Measurements from ENCODE around the gene FLNB. TPM values are rescaled to one million over a fixed set of nuclear protein-coding genes. Genes with fewer than 3 reads are reported as not detected.

The FLNB gene
- polyA plus RNA-seq, 1 of the 3 experiments (the other 2 are of a cell fraction) = 127 TPM

DNA sequence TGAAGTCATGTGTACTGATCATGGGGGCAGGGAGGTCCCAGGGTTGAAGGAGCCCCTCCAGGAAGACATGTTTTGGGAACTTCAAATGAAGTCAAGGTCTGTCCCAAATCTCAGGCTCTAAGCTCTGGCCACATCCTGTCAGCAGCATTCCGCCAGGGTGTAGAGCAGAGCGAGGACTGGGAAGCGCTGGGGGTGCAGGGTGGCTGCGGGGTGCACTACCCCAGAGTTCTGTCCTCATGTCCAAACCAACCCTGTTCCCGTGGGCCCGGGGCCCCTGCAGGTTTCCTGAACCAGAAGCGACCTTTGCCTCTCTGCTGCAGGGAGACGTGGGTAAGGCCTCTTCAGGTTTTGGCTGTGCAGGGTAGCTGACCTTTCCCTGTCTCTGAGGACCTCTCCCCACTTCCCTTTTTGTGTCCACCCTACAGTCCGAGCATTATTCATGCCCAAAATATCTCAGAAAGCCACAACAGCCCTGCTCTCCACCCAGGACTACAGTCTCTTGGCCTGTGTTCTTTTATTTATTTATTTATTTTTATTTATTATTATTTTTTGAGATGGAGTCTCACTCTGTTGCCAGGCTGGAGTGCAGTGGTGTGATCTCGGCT is 26.6 kb upstream of the FLNB start:
- Histone ChIP-seq H2AFZ (ENCODE audit: low read depth) (no peak overlapping the region), H3F3A (replicated peaks; ENCODE audit: insufficient read depth) (peaks cover 26% of the 10 kb centered on the region), H3K9ac (no peak overlapping the region), H3K4me3 (ENCODE audit: low read depth in 2 of 2, low read length in 1 of 2) (no peak overlapping the region), H3K9me3 (no peaks in the 10 kb centered on the region), H3K4me2 (no peak overlapping the region), H3K36me3 (replicated peaks in 1 of 2; ENCODE audit: control insufficient read depth in 1 of 2, insufficient read depth in 2 of 2, low read length in 1 of 2) (no peaks in the 10 kb centered on the region), H3K79me2 (ENCODE audit: insufficient read depth) (no peaks in the 10 kb centered on the region), H3K9me2 (no peaks in the 10 kb centered on the region), H4K20me1 (ENCODE audit: insufficient read depth) (no peaks in the 10 kb centered on the region), H3K4me1 (ENCODE audit: control insufficient read depth in 1 of 2, insufficient read depth in 2 of 2, low read depth in 1 of 2, low read length in 1 of 2) (peaks cover 10 to 18% of the 10 kb centered on the region in 2 experiments), H3K27me3 (ENCODE audit: insufficient read depth) (no peaks in the 10 kb centered on the region), H3K27ac (ENCODE audit: low read depth in 2 of 2, low read length in 1 of 2) (no peak overlapping the region)
- no peak for DNase-seq
- CTCF ChIA-PET = no interaction called here
- TF ChIP-seq TEAD4 (IDR thresholded peaks at IDR 0.05; ENCODE audit: borderline replicate concordance, insufficient read depth) = no peak
- no peak for TF ChIP-seq NFIC (IDR thresholded peaks at IDR 0.05; ENCODE audit: borderline replicate concordance)
- no peak for TF ChIP-seq EP300 (IDR thresholded peaks at IDR 0.05; ENCODE audit: borderline replicate concordance in 1 of 2, low read depth in 1 of 2, low read length in 1 of 2)
- no peak for TF ChIP-seq FOXJ3 (CRISPR knock-in tag; IDR thresholded peaks at IDR 0.05)
- no peak for TF ChIP-seq RXRA (IDR thresholded peaks at IDR 0.05; ENCODE audit: borderline replicate concordance, low read depth)
- no peak for TF ChIP-seq MAX (IDR thresholded peaks at IDR 0.05; ENCODE audit: low read depth)
- TF ChIP-seq, protein P1, sequence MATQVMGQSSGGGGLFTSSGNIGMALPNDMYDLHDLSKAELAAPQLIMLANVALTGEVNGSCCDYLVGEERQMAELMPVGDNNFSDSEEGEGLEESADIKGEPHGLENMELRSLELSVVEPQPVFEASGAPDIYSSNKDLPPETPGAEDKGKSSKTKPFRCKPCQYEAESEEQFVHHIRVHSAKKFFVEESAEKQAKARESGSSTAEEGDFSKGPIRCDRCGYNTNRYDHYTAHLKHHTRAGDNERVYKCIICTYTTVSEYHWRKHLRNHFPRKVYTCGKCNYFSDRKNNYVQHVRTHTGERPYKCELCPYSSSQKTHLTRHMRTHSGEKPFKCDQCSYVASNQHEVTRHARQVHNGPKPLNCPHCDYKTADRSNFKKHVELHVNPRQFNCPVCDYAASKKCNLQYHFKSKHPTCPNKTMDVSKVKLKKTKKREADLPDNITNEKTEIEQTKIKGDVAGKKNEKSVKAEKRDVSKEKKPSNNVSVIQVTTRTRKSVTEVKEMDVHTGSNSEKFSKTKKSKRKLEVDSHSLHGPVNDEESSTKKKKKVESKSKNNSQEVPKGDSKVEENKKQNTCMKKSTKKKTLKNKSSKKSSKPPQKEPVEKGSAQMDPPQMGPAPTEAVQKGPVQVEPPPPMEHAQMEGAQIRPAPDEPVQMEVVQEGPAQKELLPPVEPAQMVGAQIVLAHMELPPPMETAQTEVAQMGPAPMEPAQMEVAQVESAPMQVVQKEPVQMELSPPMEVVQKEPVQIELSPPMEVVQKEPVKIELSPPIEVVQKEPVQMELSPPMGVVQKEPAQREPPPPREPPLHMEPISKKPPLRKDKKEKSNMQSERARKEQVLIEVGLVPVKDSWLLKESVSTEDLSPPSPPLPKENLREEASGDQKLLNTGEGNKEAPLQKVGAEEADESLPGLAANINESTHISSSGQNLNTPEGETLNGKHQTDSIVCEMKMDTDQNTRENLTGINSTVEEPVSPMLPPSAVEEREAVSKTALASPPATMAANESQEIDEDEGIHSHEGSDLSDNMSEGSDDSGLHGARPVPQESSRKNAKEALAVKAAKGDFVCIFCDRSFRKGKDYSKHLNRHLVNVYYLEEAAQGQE (IDR thresholded peaks at IDR 0.05; ENCODE audit: low read depth, low read length) = no peak
- 66% methylated on average over 2 of the region's 10 CpGs for WGBS (ENCODE audit: low lambda C conversion rate)
- POLR2A ChIA-PET = no interaction called here

GRCh38 chr3:57982561-57983243 is 25.5 kb upstream of the FLNB start:
- peaks cover 9 to 17% of the 10 kb centered on the region in 2 experiments for H3K4me1 ChIP-seq (ENCODE audit: control insufficient read depth in 1 of 2, insufficient read depth in 2 of 2, low read depth in 1 of 2, low read length in 1 of 2)
- ChIA-PET CTCF (no interaction called here), POLR2A (no interaction called here)
- H3K4me3 ChIP-seq (ENCODE audit: low read depth in 2 of 2, low read length in 1 of 2) = no peak overlapping the region
- peak overlapping the region; percentile 60; the same call in 1 of the 2 replicates for H3K4me2 ChIP-seq
- 92% methylated on average over 9 of the region's 9 CpGs for WGBS (ENCODE audit: low lambda C conversion rate)
- no peaks in the 10 kb centered on the region for H3K27me3 ChIP-seq (ENCODE audit: insufficient read depth)
- no peaks in the 10 kb centered on the region for H3K36me3 ChIP-seq (replicated peaks in 1 of 2; ENCODE audit: control insufficient read depth in 1 of 2, insufficient read depth in 2 of 2, low read length in 1 of 2)
- no peak overlapping the region for H3K9ac ChIP-seq
- H3F3A ChIP-seq (replicated peaks; ENCODE audit: insufficient read depth) = peaks cover 22% of the 10 kb centered on the region
- peak overlapping the region in 1 of 2 experiments; percentile 90; a peak in 2 of 4 replicates for H3K27ac ChIP-seq (ENCODE audit: low read depth in 2 of 2, low read length in 1 of 2)
- no peaks in the 10 kb centered on the region for H3K9me3 ChIP-seq
- H3K79me2 ChIP-seq (ENCODE audit: insufficient read depth) = no peaks in the 10 kb centered on the region
- DNase-seq = no peak
- no peaks in the 10 kb centered on the region for H4K20me1 ChIP-seq (ENCODE audit: insufficient read depth)
- H3K9me2 ChIP-seq = no peaks in the 10 kb centered on the region
- no peak overlapping the region; the same call in 1 of the 2 replicates for H2AFZ ChIP-seq (ENCODE audit: low read depth)
- no peak for TF ChIP-seq JUND (IDR thresholded peaks at IDR 0.05)
- TF ChIP-seq NFIC (IDR thresholded peaks at IDR 0.05; ENCODE audit: borderline replicate concordance) = no peak
- no peak for TF ChIP-seq SIN3A (IDR thresholded peaks at IDR 0.05; ENCODE audit: borderline replicate concordance, low read depth, low read length)
- TF ChIP-seq NRF1 (IDR thresholded peaks at IDR 0.05; ENCODE audit: low read depth, low read length) = no peak
- TF ChIP-seq RFX5 (IDR thresholded peaks at IDR 0.05; ENCODE audit: low read length) = no peak
- TF ChIP-seq, protein P2, sequence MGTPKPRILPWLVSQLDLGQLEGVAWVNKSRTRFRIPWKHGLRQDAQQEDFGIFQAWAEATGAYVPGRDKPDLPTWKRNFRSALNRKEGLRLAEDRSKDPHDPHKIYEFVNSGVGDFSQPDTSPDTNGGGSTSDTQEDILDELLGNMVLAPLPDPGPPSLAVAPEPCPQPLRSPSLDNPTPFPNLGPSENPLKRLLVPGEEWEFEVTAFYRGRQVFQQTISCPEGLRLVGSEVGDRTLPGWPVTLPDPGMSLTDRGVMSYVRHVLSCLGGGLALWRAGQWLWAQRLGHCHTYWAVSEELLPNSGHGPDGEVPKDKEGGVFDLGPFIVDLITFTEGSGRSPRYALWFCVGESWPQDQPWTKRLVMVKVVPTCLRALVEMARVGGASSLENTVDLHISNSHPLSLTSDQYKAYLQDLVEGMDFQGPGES (IDR thresholded peaks at IDR 0.05; ENCODE audit: low read depth, low read length) = no peak
- no peak for TF ChIP-seq TCF12 (IDR thresholded peaks at IDR 0.05)
- TF ChIP-seq YY1 (IDR thresholded peaks at IDR 0.05; ENCODE audit: low read depth) = no peak
- TF ChIP-seq, protein P1 (IDR thresholded peaks at IDR 0.05; ENCODE audit: low read depth, low read length) = no peak
- TF ChIP-seq, protein P3, sequence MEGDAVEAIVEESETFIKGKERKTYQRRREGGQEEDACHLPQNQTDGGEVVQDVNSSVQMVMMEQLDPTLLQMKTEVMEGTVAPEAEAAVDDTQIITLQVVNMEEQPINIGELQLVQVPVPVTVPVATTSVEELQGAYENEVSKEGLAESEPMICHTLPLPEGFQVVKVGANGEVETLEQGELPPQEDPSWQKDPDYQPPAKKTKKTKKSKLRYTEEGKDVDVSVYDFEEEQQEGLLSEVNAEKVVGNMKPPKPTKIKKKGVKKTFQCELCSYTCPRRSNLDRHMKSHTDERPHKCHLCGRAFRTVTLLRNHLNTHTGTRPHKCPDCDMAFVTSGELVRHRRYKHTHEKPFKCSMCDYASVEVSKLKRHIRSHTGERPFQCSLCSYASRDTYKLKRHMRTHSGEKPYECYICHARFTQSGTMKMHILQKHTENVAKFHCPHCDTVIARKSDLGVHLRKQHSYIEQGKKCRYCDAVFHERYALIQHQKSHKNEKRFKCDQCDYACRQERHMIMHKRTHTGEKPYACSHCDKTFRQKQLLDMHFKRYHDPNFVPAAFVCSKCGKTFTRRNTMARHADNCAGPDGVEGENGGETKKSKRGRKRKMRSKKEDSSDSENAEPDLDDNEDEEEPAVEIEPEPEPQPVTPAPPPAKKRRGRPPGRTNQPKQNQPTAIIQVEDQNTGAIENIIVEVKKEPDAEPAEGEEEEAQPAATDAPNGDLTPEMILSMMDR (IDR thresholded peaks at IDR 0.05) = no peak

Measured in SK-N-SH (cell line).